ENCODE measurements around the gene PECR.
"Not testable (repeated sequence)": the region's sequence is repeated elsewhere in the genome, so short reads cannot be mapped to it uniquely, and the experiment has no call there.

Gene PECR

GRCh38 chr2:216013080-216013909, 68.3 kb downstream of the PECR start, which contains the start of gene MREG:
Gene MREG (minus strand): TSS chr2:216013551. CDS start chr2:216013327, 224 bp downstream.
- no peaks in the 10 kb centered on the region for H3K9me3 ChIP-seq (ENCODE audit: control insufficient read depth, insufficient read depth, low read length)
- H3K4me3 ChIP-seq (ENCODE audit: low read depth, low read length) = peak within 1 kb of the TSS; percentile 88
- peak within 1 kb of the TSS; percentile 68 for H3K27ac ChIP-seq (ENCODE audit: low read depth, low read length)
- H3K4me1 ChIP-seq (ENCODE audit: control insufficient read depth, insufficient read depth, low read length) = peaks cover 2% of the 10 kb centered on the region; the same call in 1 of the 2 replicates
- H3K9ac ChIP-seq (ENCODE audit: low read depth, low read length) = peak within 1 kb of the TSS; percentile 93
- H3K36me3 ChIP-seq (ENCODE audit: control insufficient read depth, insufficient read depth, low read length) = no peaks in the 10 kb centered on the region
- no peaks in the 10 kb centered on the region for H3K27me3 ChIP-seq (ENCODE audit: control insufficient read depth, insufficient read depth, low read length)

DNA sequence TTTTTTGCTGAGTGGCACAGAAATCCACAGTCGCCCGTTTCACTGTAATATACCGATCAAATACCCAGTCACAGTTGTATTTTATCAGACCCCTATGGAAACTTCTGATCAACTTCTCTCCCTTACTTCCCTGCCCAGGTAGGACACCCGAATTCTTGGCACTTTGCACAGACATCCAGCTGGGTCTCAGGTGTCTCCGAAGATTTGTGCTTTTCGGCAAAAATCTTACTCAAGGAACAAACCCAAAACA, 68.9 kb downstream of the PECR start:
- peaks cover 3% of the 10 kb centered on the region; the same call in 1 of the 2 replicates for H3K4me1 ChIP-seq (ENCODE audit: control insufficient read depth, insufficient read depth, low read length)
- H3K36me3 ChIP-seq (ENCODE audit: control insufficient read depth, insufficient read depth, low read length) = no peaks in the 10 kb centered on the region
- peak overlapping the region; percentile 68 for H3K27ac ChIP-seq (ENCODE audit: low read depth, low read length)
- no peaks in the 10 kb centered on the region for H3K27me3 ChIP-seq (ENCODE audit: control insufficient read depth, insufficient read depth, low read length)
- no peaks in the 10 kb centered on the region for H3K9me3 ChIP-seq (ENCODE audit: control insufficient read depth, insufficient read depth, low read length)
- peak overlapping the region; percentile 88 for H3K4me3 ChIP-seq (ENCODE audit: low read depth, low read length)
- H3K9ac ChIP-seq (ENCODE audit: low read depth, low read length) = peak overlapping the region; percentile 93

DNA sequence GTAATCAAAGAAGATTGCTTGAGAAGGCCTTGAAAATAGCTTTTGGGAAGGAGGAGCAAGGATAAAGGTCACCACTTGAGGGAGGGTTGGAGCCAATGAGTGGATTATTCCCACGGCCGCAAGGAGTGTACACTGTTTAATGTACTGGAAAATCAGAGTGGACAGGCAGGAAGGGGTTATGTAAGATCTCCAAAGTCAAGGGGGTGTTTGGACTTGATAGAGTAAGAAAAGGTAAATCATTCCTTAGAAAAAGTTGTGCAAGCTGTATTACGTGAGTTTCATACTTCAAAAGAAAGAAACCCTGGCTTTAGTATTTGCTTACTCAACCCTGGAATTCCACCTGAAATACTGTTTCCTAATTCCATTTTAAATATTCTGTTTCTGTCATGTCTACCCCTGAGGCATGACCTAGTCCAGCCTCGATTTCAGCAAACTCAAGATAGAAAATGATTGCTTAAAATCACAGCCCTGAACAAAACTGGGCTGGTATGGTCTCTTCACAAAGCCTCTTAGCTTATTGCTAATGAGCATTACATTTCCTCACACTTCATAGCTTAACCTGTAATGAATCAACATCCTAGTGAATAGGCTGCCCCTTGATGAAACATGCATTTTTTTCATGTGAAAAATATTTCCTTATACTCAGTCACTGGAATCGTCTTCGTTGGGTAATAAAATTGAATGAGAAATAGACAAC, 69.3 kb downstream of the PECR start:
- Histone ChIP-seq H3K9ac (ENCODE audit: low read depth, low read length) (peak overlapping the region; percentile 93), H3K4me3 (ENCODE audit: low read depth, low read length) (peak overlapping the region; percentile 88)

GRCh38 chr2:216009215-216009614, 72.4 kb downstream of the PECR start:
- not testable (repeated sequence) for H3K36me3 ChIP-seq (ENCODE audit: control insufficient read depth, insufficient read depth, low read length); H3K9ac ChIP-seq (ENCODE audit: low read depth, low read length); H3K4me3 ChIP-seq (ENCODE audit: low read depth, low read length); H3K9me3 ChIP-seq (ENCODE audit: control insufficient read depth, insufficient read depth, low read length); H3K27ac ChIP-seq (ENCODE audit: low read depth, low read length); H3K27me3 ChIP-seq (ENCODE audit: control insufficient read depth, insufficient read depth, low read length)
- H3K4me1 ChIP-seq (ENCODE audit: control insufficient read depth, insufficient read depth, low read length) = peaks cover 21% of the 10 kb centered on the region

More for the DNA sequence above, 69.3 kb downstream of the PECR start:
- Histone ChIP-seq H3K27me3 (ENCODE audit: control insufficient read depth, insufficient read depth, low read length) (no peaks in the 10 kb centered on the region), H3K36me3 (ENCODE audit: control insufficient read depth, insufficient read depth, low read length) (no peaks in the 10 kb centered on the region), H3K4me1 (ENCODE audit: control insufficient read depth, insufficient read depth, low read length) (peaks cover 3% of the 10 kb centered on the region; the same call in 1 of the 2 replicates), H3K9me3 (ENCODE audit: control insufficient read depth, insufficient read depth, low read length) (no peaks in the 10 kb centered on the region), H3K27ac (ENCODE audit: low read depth, low read length) (no peak overlapping the region)

DNA sequence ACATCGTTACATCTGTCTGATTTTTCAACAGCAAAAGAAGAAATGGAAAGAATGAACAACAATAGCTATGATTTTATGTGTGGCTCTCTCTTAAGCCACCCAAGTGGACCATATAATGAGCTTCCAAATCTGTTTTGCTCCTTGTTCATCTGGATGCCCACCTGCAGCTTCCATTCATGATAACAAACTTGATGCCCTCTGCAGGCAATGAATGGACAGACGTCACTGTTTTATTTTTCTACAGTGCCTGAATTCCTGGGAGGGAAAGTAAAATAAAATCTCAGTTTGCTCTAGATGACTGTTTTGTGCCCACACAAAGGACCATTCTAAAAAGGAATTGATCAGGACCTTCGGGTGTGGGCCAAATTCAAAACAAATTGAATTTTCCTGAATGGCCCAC, 73.2 kb downstream of the PECR start:
- Histone ChIP-seq H3K9me3 (ENCODE audit: control insufficient read depth, insufficient read depth, low read length) (no peaks in the 10 kb centered on the region), H3K27ac (ENCODE audit: low read depth, low read length) (no peak overlapping the region), H3K27me3 (ENCODE audit: control insufficient read depth, insufficient read depth, low read length) (no peaks in the 10 kb centered on the region), H3K4me1 (ENCODE audit: control insufficient read depth, insufficient read depth, low read length) (peaks cover 28% of the 10 kb centered on the region), H3K9ac (ENCODE audit: low read depth, low read length) (no peak overlapping the region), H3K36me3 (ENCODE audit: control insufficient read depth, insufficient read depth, low read length) (no peaks in the 10 kb centered on the region), H3K4me3 (ENCODE audit: low read depth, low read length) (no peak overlapping the region)

- no peak overlapping the region for H3K9ac ChIP-seq (ENCODE audit: low read depth, low read length)
- no peaks in the 10 kb centered on the region for H3K9me3 ChIP-seq (ENCODE audit: control insufficient read depth, insufficient read depth, low read length)
- H3K27ac ChIP-seq (ENCODE audit: low read depth, low read length) = peak overlapping the region; percentile 77
- H3K36me3 ChIP-seq (ENCODE audit: control insufficient read depth, insufficient read depth, low read length) = no peaks in the 10 kb centered on the region
- H3K4me3 ChIP-seq (ENCODE audit: low read depth, low read length) = no peak overlapping the region
- no peaks in the 10 kb centered on the region for H3K27me3 ChIP-seq (ENCODE audit: control insufficient read depth, insufficient read depth, low read length)
- peaks cover 39% of the 10 kb centered on the region for H3K4me1 ChIP-seq (ENCODE audit: control insufficient read depth, insufficient read depth, low read length)
Measured at GRCh38 chr2:216006164-216006663, 75.4 kb downstream of the PECR start.

- Histone ChIP-seq H3K4me3 (ENCODE audit: low read depth, low read length) (no peak overlapping the region), H3K9ac (ENCODE audit: low read depth, low read length) (no peak overlapping the region), H3K27ac (ENCODE audit: low read depth, low read length) (no peak overlapping the region), H3K27me3 (ENCODE audit: control insufficient read depth, insufficient read depth, low read length) (no peaks in the 10 kb centered on the region), H3K9me3 (ENCODE audit: control insufficient read depth, insufficient read depth, low read length) (no peaks in the 10 kb centered on the region), H3K4me1 (ENCODE audit: control insufficient read depth, insufficient read depth, low read length) (peaks cover 42% of the 10 kb centered on the region), H3K36me3 (ENCODE audit: control insufficient read depth, insufficient read depth, low read length) (peaks cover 3% of the 10 kb centered on the region; the same call in 1 of the 2 replicates)
Measured at GRCh38 chr2:216004697-216005283, 76.8 kb downstream of the PECR start.

DNA sequence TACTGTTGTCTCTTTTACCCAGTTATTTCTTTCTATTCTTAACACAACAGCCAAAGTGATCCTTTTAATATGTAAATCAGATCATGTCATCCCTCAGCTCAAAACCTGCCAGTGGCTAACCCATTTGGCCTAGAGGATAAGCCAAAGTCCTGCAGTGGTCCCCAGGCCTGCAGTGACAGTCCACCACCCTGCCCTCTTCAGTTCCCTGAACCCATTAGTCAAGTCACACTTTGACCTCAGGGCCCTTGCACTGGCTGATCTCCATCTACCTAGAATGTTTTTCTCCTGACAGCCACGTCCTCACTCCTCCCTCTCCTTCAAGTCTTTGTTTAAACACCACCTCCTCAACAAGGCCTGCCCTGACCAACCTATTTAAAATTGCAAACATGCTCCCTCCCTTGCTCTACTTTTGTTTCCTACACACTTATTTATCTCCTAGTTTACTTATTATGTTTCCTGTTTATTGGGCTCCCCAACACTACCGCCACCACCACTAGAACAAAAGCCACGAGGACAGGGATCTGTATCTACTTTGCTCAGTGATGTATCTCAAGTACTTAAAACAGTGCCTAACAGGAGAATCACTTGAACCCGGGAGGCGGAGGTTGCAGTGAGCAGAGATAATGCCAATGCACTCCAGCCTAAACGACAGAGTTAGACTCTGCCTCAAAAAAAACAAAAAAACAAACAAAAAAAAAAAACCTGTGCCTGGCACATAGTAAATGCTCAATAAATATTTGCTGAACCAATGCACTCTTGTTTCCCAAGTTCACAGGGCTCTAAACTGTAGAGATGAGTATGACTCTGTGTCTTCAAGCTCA, 77.5 kb downstream of the PECR start:
- Histone ChIP-seq H3K9me3 (ENCODE audit: control insufficient read depth, insufficient read depth, low read length) (no peaks in the 10 kb centered on the region), H3K9ac (ENCODE audit: low read depth, low read length) (no peak overlapping the region), H3K27ac (ENCODE audit: low read depth, low read length) (no peak overlapping the region), H3K4me1 (ENCODE audit: control insufficient read depth, insufficient read depth, low read length) (peaks cover 42% of the 10 kb centered on the region), H3K36me3 (ENCODE audit: control insufficient read depth, insufficient read depth, low read length) (peaks cover 3% of the 10 kb centered on the region; the same call in 1 of the 2 replicates), H3K4me3 (ENCODE audit: low read depth, low read length) (no peak overlapping the region), H3K27me3 (ENCODE audit: control insufficient read depth, insufficient read depth, low read length) (no peaks in the 10 kb centered on the region)

- no peak overlapping the region for H3K4me3 ChIP-seq (ENCODE audit: low read depth, low read length)
- H3K36me3 ChIP-seq (ENCODE audit: control insufficient read depth, insufficient read depth, low read length) = peaks cover 11% of the 10 kb centered on the region
- peaks cover 39% of the 10 kb centered on the region for H3K4me1 ChIP-seq (ENCODE audit: control insufficient read depth, insufficient read depth, low read length)
- no peaks in the 10 kb centered on the region for H3K9me3 ChIP-seq (ENCODE audit: control insufficient read depth, insufficient read depth, low read length)
- no peak overlapping the region for H3K9ac ChIP-seq (ENCODE audit: low read depth, low read length)
- no peaks in the 10 kb centered on the region for H3K27me3 ChIP-seq (ENCODE audit: control insufficient read depth, insufficient read depth, low read length)
- H3K27ac ChIP-seq (ENCODE audit: low read depth, low read length) = peak overlapping the region; percentile 8
Measured at GRCh38 chr2:216002693-216003092, 78.9 kb downstream of the PECR start.

GRCh38 chr2:216002101-216002678, 79.4 kb downstream of the PECR start:
- Histone ChIP-seq H3K9me3 (ENCODE audit: control insufficient read depth, insufficient read depth, low read length) (no peaks in the 10 kb centered on the region), H3K4me1 (ENCODE audit: control insufficient read depth, insufficient read depth, low read length) (peaks cover 39% of the 10 kb centered on the region), H3K9ac (ENCODE audit: low read depth, low read length) (no peak overlapping the region), H3K4me3 (ENCODE audit: low read depth, low read length) (no peak overlapping the region), H3K36me3 (ENCODE audit: control insufficient read depth, insufficient read depth, low read length) (peaks cover 16% of the 10 kb centered on the region), H3K27ac (ENCODE audit: low read depth, low read length) (peak overlapping the region; percentile 8), H3K27me3 (ENCODE audit: control insufficient read depth, insufficient read depth, low read length) (no peaks in the 10 kb centered on the region)

Measured in HUES48 (cell line).